HG03280 (cell line): Measurements from ENCODE around the gene MUC2.
"Not testable (repeated sequence)": the region's sequence is repeated elsewhere in the genome, so short reads cannot be mapped to it uniquely, and the experiment has no call there.

Source experiments
- ATAC-seq: cut with Tn5 transposase; IDR thresholded peaks from one replicate; pipeline ENCODE4 v1.9.1; 2021; ENCODE audit warnings: mild to moderate bottlenecking, moderate library complexity; ENCODE audit not compliant: unreplicated experiment

MUC2 gene

GRCh38 chr11:1102996-1103395 is 28.3 kb downstream of the MUC2 start:
- ATAC-seq: no peak

- no peak for ATAC-seq
These were observed 29.0 kb downstream of the MUC2 start for GRCh38 chr11:1103401-1104360.

GRCh38 chr11:1104411-1105182 is 29.9 kb downstream of the MUC2 start:
- ATAC-seq: no peak

- ATAC-seq: no peak
These were observed 30.5 kb downstream of the MUC2 start for GRCh38 chr11:1105183-1105565.

- no peak for ATAC-seq
These were observed 31.7 kb downstream of the MUC2 start for GRCh38 chr11:1106387-1106786.

- no peak for ATAC-seq
These were observed 32.9 kb downstream of the MUC2 start for GRCh38 chr11:1107316-1108245.

GRCh38 chr11:1108246-1108900 is 33.7 kb downstream of the MUC2 start:
- ATAC-seq: no peak

GRCh38 chr11:1109101-1109917 is 34.6 kb downstream of the MUC2 start:
- ATAC-seq: no peak

GRCh38 chr11:1109918-1110705 is 35.4 kb downstream of the MUC2 start:
- no peak for ATAC-seq

GRCh38 chr11:1111545-1112212 is 37.0 kb downstream of the MUC2 start:
- no peak for ATAC-seq

- no peak for ATAC-seq
These were observed 37.9 kb downstream of the MUC2 start for GRCh38 chr11:1112351-1113191.

GRCh38 chr11:1113405-1114201 is 38.9 kb downstream of the MUC2 start:
- ATAC-seq: no peak

- not testable (repeated sequence) for ATAC-seq
These were observed 40.6 kb downstream of the MUC2 start for GRCh38 chr11:1115292-1115691.

GRCh38 chr11:1116104-1116503 is 41.4 kb downstream of the MUC2 start:
- ATAC-seq: no peak

- no peak for ATAC-seq
These were observed 42.2 kb downstream of the MUC2 start for GRCh38 chr11:1116666-1117390.

- no peak for ATAC-seq
These were observed 43.3 kb downstream of the MUC2 start for GRCh38 chr11:1117992-1118391.
